ENCODE data around the gene STARD8. TPM values are rescaled to one million over a fixed set of nuclear protein-coding genes. Genes with fewer than 3 reads are reported as not detected.

The STARD8 gene
- total and polyA plus RNA-seq, 2 donors from 2014 or later: 12.7 to 23.4 TPM

GRCh38 chrX:68714856-68715255, 67.4 kb downstream of the STARD8 start:
- no peak overlapping the region for H3K9ac ChIP-seq (ENCODE audit: low read length in 3 of 3)
- FAIRE-seq: no peak
- no peak overlapping the region for H3K4me3 ChIP-seq (ENCODE audit: low read length in 3 of 3)
- peaks cover 5 to 22% (median 22%) of the 10 kb centered on the region in 3 donors for H3K36me3 ChIP-seq (ENCODE audit: control insufficient read depth in 2 of 3, insufficient read depth in 3 of 3, low read length in 3 of 3)
- no peak for DNase-seq
- H3K27ac ChIP-seq (ENCODE audit: low read depth in 2 of 2, low read length in 2 of 2): no peak overlapping the region
- TF ChIP-seq CTCF (IDR thresholded peaks at IDR 0.05; ENCODE audit: borderline replicate concordance, extremely low read depth, insufficient read depth): no peak
- intact Hi-C loops (cut with DNase I): no loop called here
- peaks cover 0 to 5% (median 0%) of the 10 kb centered on the region in 3 donors for H3K4me1 ChIP-seq (ENCODE audit: control insufficient read depth in 2 of 3, insufficient read depth in 2 of 3, low read depth in 1 of 3, low read length in 3 of 3)
- no peaks in the 10 kb centered on the region for H3K9me3 ChIP-seq (ENCODE audit: control insufficient read depth in 2 of 3, insufficient read depth in 1 of 3, low read length in 3 of 3)
- H3K27me3 ChIP-seq (ENCODE audit: control insufficient read depth, insufficient read depth, low read length): no peaks in the 10 kb centered on the region

GRCh38 chrX:68717196-68717595, 69.7 kb downstream of the STARD8 start:
- no peaks in the 10 kb centered on the region for H3K27me3 ChIP-seq (ENCODE audit: control insufficient read depth, insufficient read depth, low read length)
- intact Hi-C loops (cut with DNase I): no loop called here
- H3K4me3 ChIP-seq (ENCODE audit: low read length in 3 of 3): no peak overlapping the region
- H3K9ac ChIP-seq (ENCODE audit: low read length in 3 of 3): no peak overlapping the region
- no peak for FAIRE-seq
- TF ChIP-seq CTCF (IDR thresholded peaks at IDR 0.05; ENCODE audit: borderline replicate concordance, extremely low read depth, insufficient read depth): no peak
- H3K27ac ChIP-seq (ENCODE audit: low read depth in 2 of 2, low read length in 2 of 2): no peak overlapping the region
- no peaks in the 10 kb centered on the region for H3K4me1 ChIP-seq (ENCODE audit: control insufficient read depth in 2 of 3, insufficient read depth in 2 of 3, low read depth in 1 of 3, low read length in 3 of 3)
- no peaks in the 10 kb centered on the region for H3K9me3 ChIP-seq (ENCODE audit: control insufficient read depth in 2 of 3, insufficient read depth in 1 of 3, low read length in 3 of 3)
- peaks cover 5 to 44% (median 36%) of the 10 kb centered on the region in 3 donors for H3K36me3 ChIP-seq (ENCODE audit: control insufficient read depth in 2 of 3, insufficient read depth in 3 of 3, low read length in 3 of 3)
- DNase-seq: no peak

GRCh38 chrX:68717663-68718442, 70.4 kb downstream of the STARD8 start:
- Histone ChIP-seq H3K36me3 (ENCODE audit: control insufficient read depth in 2 of 3, insufficient read depth in 3 of 3, low read length in 3 of 3) (peaks cover 5 to 49% (median 41%) of the 10 kb centered on the region in 3 donors), H3K9me3 (ENCODE audit: control insufficient read depth in 2 of 3, insufficient read depth in 1 of 3, low read length in 3 of 3) (no peaks in the 10 kb centered on the region), H3K9ac (ENCODE audit: low read length in 3 of 3) (no peak overlapping the region), H3K27ac (ENCODE audit: low read depth in 2 of 2, low read length in 2 of 2) (no peak overlapping the region), H3K4me1 (ENCODE audit: control insufficient read depth in 2 of 3, insufficient read depth in 2 of 3, low read depth in 1 of 3, low read length in 3 of 3) (no peaks in the 10 kb centered on the region), H3K4me3 (ENCODE audit: low read length in 3 of 3) (no peak overlapping the region), H3K27me3 (ENCODE audit: control insufficient read depth, insufficient read depth, low read length) (no peaks in the 10 kb centered on the region)
- no peak for TF ChIP-seq CTCF (IDR thresholded peaks at IDR 0.05; ENCODE audit: borderline replicate concordance, extremely low read depth, insufficient read depth)
- intact Hi-C loops (cut with DNase I): no loop called here
- DNase-seq: no peak
- FAIRE-seq: no peak

Measured in kidney (tissue), 14 donors.